Astrocyte (in vitro differentiated cells and primary cell): Measurements from ENCODE around the gene RSAD1. TPM values are rescaled to one million over a fixed set of nuclear protein-coding genes. Genes with fewer than 3 reads are reported as not detected.
A peak's percentile ranks its signal among the peaks of the same experiment; 100 is the strongest.
"Not testable (repeated sequence)": the region's sequence is repeated elsewhere in the genome, so short reads cannot be mapped to it uniquely, and the experiment has no call there.

Source experiments
- DNase-seq: peaks from one replicate; pipeline ENCODE4 v3.0.0-alpha.2; 2010; ENCODE audit warnings: low read depth
- FAIRE-seq: peaks from 2 replicates; lab custom pipeline; 2011; peaks lifted over from hg19 to GRCh38; lab: Jason Lieb, UNC
- H2AFZ ChIP-seq: 2 replicates; pipeline ENCODE4 v1.6.0; 2012; ENCODE audit warnings: low read depth, low read length, inconsistent platforms
- H3K27ac ChIP-seq: 2 replicates; pipeline ENCODE4 v1.5.1; 2011; ENCODE audit warnings: low read depth, low read length, inconsistent platforms
- H3K27me3 ChIP-seq: 2 replicates; pipeline ENCODE4 v1.6.0; 2011; ENCODE audit warnings: low read length, inconsistent platforms; ENCODE audit not compliant: insufficient read depth
- H3K36me3 ChIP-seq: 2 replicates; pipeline ENCODE4 v1.5.1; 2011; ENCODE audit warnings: low read length, inconsistent platforms; ENCODE audit not compliant: insufficient read depth
- H3K4me1 ChIP-seq: 2 replicates; pipeline ENCODE4 v1.5.1; 2011; ENCODE audit warnings: low read length, inconsistent platforms; ENCODE audit not compliant: insufficient read depth
- H3K4me2 ChIP-seq: 2 replicates; pipeline ENCODE4 v1.6.0; 2012; ENCODE audit warnings: low read length, inconsistent platforms
- H3K4me3 ChIP-seq: 2 replicates; pipeline ENCODE4 v1.5.1; 2011; ENCODE audit warnings: low read depth, mild to moderate bottlenecking, low read length, inconsistent platforms; ENCODE audit not compliant: insufficient read depth
- H3K79me2 ChIP-seq: 2 replicates; pipeline ENCODE4 v1.6.0; 2012; ENCODE audit warnings: mild to moderate bottlenecking, low read length, inconsistent platforms; ENCODE audit not compliant: insufficient read depth
- H3K9ac ChIP-seq: 2 replicates; pipeline ENCODE4 v1.6.0; 2012; ENCODE audit warnings: mild to moderate bottlenecking, low read length, inconsistent platforms
- H3K9me3 ChIP-seq: 2 replicates; pipeline ENCODE4 v1.5.1; 2012; ENCODE audit warnings: low read depth, mild to moderate bottlenecking, low read length, inconsistent platforms; ENCODE audit not compliant: insufficient read depth
- H4K20me1 ChIP-seq: 2 replicates; pipeline ENCODE4 v1.6.0; 2012; ENCODE audit warnings: low read length, inconsistent platforms; ENCODE audit not compliant: insufficient read depth
- H3K27ac Mint-ChIP-seq: one replicate; pipeline ENCODE4 v1.8.0; 2021; ENCODE audit warnings: mild to moderate bottlenecking, mixed read lengths; ENCODE audit not compliant: unreplicated experiment
- H3K27me3 Mint-ChIP-seq: one replicate; pipeline ENCODE4 v1.8.0; 2021; ENCODE audit warnings: low read depth, mixed read lengths; ENCODE audit not compliant: unreplicated experiment
- H3K36me3 Mint-ChIP-seq: one replicate; pipeline ENCODE4 v1.8.0; 2021; ENCODE audit warnings: low read depth, mixed read lengths; ENCODE audit not compliant: unreplicated experiment
- H3K4me1 Mint-ChIP-seq: one replicate; pipeline ENCODE4 v1.8.0; 2021; ENCODE audit warnings: low read depth, mixed read lengths; ENCODE audit not compliant: unreplicated experiment
- H3K4me3 Mint-ChIP-seq: one replicate; pipeline ENCODE4 v1.8.0; 2021; ENCODE audit warnings: mild to moderate bottlenecking, moderate library complexity, mixed read lengths; ENCODE audit not compliant: unreplicated experiment
- H3K9me3 Mint-ChIP-seq: one replicate; pipeline ENCODE4 v1.8.0; 2021; ENCODE audit warnings: mild to moderate bottlenecking, mixed read lengths; ENCODE audit not compliant: unreplicated experiment
- EZH2 ChIP-seq: IDR thresholded peaks from 2 replicates; pipeline ENCODE4 v1.6.1; 2012; ENCODE audit warnings: mild to moderate bottlenecking, low read length, inconsistent platforms; ENCODE audit not compliant: insufficient read depth
- total RNA-seq: library from RNA; stranded (reverse); gene quantifications from 2 replicates; pipeline ENCODE4 v1.2.1, GENCODE V29; 2021
- TF ChIP-seq, protein P1 (sequence below): IDR thresholded peaks from 2 replicates; pipeline ENCODE4 v1.5.1; 2011; ENCODE audit warnings: low read depth, mild to moderate bottlenecking, inconsistent platforms, low read length, moderate library complexity; ENCODE audit not compliant: insufficient read depth

The RSAD1 gene
- total RNA-seq, 1 donor from 2014 or later = 18.8 TPM

DNA sequence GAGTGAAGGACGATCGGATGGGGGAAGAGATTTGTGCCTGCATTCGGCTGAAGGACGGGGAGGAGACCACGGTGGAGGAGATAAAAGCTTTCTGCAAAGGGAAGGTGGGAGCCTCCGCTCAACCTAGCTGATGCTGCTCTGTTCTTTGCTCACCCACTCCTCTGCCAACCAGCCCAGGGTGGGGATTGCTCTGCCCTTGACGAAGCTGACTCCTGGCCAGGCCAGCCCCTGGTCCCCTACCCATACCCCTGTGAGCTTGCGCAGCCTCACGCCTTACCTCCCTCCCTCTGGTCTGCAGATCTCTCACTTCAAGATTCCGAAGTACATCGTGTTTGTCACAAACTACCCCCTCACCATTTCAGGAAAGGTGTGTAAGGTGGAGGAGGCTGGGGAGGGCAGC is 4.8 kb upstream of the RSAD1 start:
- Histone ChIP-seq H3K4me3 (no peak overlapping the region), H3K9ac (no peak overlapping the region), H3K36me3 (no peaks in the 10 kb centered on the region), H4K20me1 (peaks cover 5% of the 10 kb centered on the region), H2AFZ (no peak overlapping the region), H3K79me2 (no peaks in the 10 kb centered on the region), H3K4me2 (no peak overlapping the region), H3K27me3 (peaks cover 11% of the 10 kb centered on the region), H3K4me1 (no peaks in the 10 kb centered on the region), H3K9me3 (no peaks in the 10 kb centered on the region), H3K27ac (no peak overlapping the region)
- no peak for TF ChIP-seq EZH2
- TF ChIP-seq, protein P1, sequence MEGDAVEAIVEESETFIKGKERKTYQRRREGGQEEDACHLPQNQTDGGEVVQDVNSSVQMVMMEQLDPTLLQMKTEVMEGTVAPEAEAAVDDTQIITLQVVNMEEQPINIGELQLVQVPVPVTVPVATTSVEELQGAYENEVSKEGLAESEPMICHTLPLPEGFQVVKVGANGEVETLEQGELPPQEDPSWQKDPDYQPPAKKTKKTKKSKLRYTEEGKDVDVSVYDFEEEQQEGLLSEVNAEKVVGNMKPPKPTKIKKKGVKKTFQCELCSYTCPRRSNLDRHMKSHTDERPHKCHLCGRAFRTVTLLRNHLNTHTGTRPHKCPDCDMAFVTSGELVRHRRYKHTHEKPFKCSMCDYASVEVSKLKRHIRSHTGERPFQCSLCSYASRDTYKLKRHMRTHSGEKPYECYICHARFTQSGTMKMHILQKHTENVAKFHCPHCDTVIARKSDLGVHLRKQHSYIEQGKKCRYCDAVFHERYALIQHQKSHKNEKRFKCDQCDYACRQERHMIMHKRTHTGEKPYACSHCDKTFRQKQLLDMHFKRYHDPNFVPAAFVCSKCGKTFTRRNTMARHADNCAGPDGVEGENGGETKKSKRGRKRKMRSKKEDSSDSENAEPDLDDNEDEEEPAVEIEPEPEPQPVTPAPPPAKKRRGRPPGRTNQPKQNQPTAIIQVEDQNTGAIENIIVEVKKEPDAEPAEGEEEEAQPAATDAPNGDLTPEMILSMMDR = no peak
- peaks cover 2% of the 10 kb centered on the region for H3K4me1 Mint-ChIP-seq
- no peak for FAIRE-seq
- H3K9me3 Mint-ChIP-seq = peaks cover 3% of the 10 kb centered on the region
- peaks cover 20% of the 10 kb centered on the region for H3K27me3 Mint-ChIP-seq
- no peak overlapping the region for H3K27ac Mint-ChIP-seq
- H3K4me3 Mint-ChIP-seq = no peak overlapping the region
- peaks cover 12% of the 10 kb centered on the region for H3K36me3 Mint-ChIP-seq
- DNase-seq = no peak

DNA sequence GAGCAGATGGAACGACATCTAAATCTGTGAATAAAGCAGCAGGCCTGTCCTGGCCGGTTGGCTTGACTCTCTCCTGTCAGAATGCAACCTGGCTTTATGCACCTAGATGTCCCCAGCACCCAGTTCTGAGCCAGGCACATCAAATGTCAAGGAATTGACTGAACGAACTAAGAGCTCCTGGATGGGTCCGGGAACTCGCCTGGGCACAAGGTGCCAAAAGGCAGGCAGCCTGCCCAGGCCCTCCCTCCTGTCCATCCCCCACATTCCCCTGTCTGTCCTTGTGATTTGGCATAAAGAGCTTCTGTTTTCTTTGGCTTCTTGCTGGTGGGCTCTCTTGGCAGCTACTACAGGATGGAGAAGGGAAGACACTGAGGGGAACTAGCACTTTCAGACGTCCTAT is 4.1 kb upstream of the RSAD1 start:
- Histone ChIP-seq H3K27ac (no peak overlapping the region), H3K4me3 (no peak overlapping the region), H3K9me3 (no peaks in the 10 kb centered on the region), H3K27me3 (peaks cover 11% of the 10 kb centered on the region), H3K4me1 (no peaks in the 10 kb centered on the region), H3K79me2 (peaks cover under 1% of the 10 kb centered on the region), H4K20me1 (peaks cover 6% of the 10 kb centered on the region), H2AFZ (no peak overlapping the region), H3K9ac (no peak overlapping the region), H3K4me2 (no peak overlapping the region), H3K36me3 (no peaks in the 10 kb centered on the region)
- H3K27ac Mint-ChIP-seq = no peak overlapping the region
- H3K4me3 Mint-ChIP-seq = no peak overlapping the region
- peaks cover 3% of the 10 kb centered on the region for H3K9me3 Mint-ChIP-seq
- TF ChIP-seq, protein P1 = no peak
- H3K27me3 Mint-ChIP-seq = peaks cover 20% of the 10 kb centered on the region
- H3K4me1 Mint-ChIP-seq = peaks cover 2% of the 10 kb centered on the region
- H3K36me3 Mint-ChIP-seq = peaks cover 12% of the 10 kb centered on the region
- DNase-seq = no peak
- no peak for FAIRE-seq

DNA sequence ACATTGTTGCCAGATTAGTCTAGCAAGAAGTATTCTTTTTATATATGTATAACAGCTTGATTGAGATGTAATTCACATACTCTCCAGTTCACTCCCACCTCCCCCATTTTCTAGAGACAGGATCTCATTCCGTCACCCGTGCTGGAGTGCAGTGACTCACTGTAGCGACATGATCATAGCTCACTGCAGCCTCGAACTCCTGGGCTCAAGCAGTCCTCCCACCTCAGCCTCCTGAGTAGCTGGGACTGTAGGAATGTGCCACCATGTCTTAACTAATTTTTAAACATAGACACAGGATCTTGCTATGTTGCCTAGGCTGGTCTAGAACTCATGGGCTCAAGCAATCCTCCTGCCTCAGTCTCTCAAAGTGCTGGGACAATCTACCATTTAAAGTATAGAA is 3.3 kb upstream of the RSAD1 start:
- peaks cover 12% of the 10 kb centered on the region for H3K36me3 Mint-ChIP-seq
- Histone ChIP-seq H3K36me3 (no peaks in the 10 kb centered on the region), H2AFZ (no peak overlapping the region), H3K27ac (no peak overlapping the region), H3K4me1 (no peaks in the 10 kb centered on the region), H3K9ac (no peak overlapping the region), H4K20me1 (peaks cover 10% of the 10 kb centered on the region), H3K27me3 (peaks cover 10% of the 10 kb centered on the region), H3K4me2 (no peak overlapping the region), H3K4me3 (no peak overlapping the region), H3K79me2 (peaks cover 9% of the 10 kb centered on the region), H3K9me3 (no peaks in the 10 kb centered on the region)
- H3K27me3 Mint-ChIP-seq = peaks cover 20% of the 10 kb centered on the region
- H3K27ac Mint-ChIP-seq = no peak overlapping the region
- TF ChIP-seq, protein P1 = no peak
- TF ChIP-seq EZH2 = no peak
- FAIRE-seq (no peak), DNase-seq (no peak)
- peaks cover 3% of the 10 kb centered on the region for H3K9me3 Mint-ChIP-seq
- no peak overlapping the region for H3K4me3 Mint-ChIP-seq
- peaks cover 3% of the 10 kb centered on the region for H3K4me1 Mint-ChIP-seq

DNA sequence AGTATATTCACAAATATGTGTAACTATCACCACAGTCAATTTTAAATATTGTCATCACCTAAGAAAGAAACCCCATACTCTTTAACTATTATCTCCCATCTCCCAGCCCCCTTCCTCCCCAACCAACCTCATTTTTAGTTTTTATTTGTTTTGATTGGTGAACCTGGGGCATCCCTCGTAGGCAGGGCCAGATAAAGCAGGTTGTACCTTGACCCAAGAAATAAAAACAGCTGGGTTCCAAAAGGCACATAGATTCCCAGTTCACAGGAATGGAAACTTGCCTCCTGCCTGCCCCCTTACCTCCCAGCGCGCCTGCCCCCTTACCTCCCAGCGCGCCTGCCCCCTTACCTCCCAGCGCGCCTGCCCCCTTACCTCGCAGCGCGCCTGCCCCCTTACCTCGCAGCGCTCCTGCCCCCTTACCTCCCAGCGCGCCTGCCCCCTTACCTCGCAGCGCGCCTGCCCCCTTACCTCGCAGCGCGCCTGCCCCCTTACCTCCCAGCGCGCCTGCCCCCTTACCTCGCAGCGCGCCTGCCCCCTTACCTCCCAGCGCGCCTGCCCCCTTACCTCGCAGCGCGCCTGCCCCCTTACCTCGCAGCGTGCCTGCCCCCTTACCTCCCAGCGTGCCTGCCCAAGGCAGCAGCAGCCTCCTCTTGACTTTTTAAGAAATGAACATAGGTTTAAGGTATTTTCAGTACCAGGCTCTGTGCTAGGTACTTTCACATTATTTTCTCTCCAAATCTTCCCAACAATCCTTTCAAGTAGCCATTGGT is 2.7 kb upstream of the RSAD1 start:
- H3K4me3 Mint-ChIP-seq = peak overlapping the region; percentile 17
- not testable (repeated sequence) for H3K9me3 Mint-ChIP-seq, H2AFZ ChIP-seq, DNase-seq, H3K4me2 ChIP-seq, H3K36me3 Mint-ChIP-seq, H3K36me3 ChIP-seq, H3K27ac Mint-ChIP-seq, H3K9ac ChIP-seq, H3K27me3 ChIP-seq, H3K4me3 ChIP-seq, H3K4me1 Mint-ChIP-seq, FAIRE-seq, H3K4me1 ChIP-seq, H3K9me3 ChIP-seq, H3K27ac ChIP-seq
- H3K79me2 ChIP-seq = peaks cover 10% of the 10 kb centered on the region
- H3K27me3 Mint-ChIP-seq = peaks cover 16% of the 10 kb centered on the region
- H4K20me1 ChIP-seq = peaks cover 11% of the 10 kb centered on the region
